Ecto neural progenitor cell (in vitro differentiated cells): ENCODE measurements around the gene IFIT1.
"Not testable (repeated sequence)": the region's sequence is repeated elsewhere in the genome, so short reads cannot be mapped to it uniquely, and the experiment has no call there.

Experiments used
- DNase-seq: peaks from one replicate; pipeline ENCODE4 v3.0.0-alpha.2; 2018; ENCODE audit warnings: low spot score

The IFIT1 gene, protein sequence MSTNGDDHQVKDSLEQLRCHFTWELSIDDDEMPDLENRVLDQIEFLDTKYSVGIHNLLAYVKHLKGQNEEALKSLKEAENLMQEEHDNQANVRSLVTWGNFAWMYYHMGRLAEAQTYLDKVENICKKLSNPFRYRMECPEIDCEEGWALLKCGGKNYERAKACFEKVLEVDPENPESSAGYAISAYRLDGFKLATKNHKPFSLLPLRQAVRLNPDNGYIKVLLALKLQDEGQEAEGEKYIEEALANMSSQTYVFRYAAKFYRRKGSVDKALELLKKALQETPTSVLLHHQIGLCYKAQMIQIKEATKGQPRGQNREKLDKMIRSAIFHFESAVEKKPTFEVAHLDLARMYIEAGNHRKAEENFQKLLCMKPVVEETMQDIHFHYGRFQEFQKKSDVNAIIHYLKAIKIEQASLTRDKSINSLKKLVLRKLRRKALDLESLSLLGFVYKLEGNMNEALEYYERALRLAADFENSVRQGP

DNA sequence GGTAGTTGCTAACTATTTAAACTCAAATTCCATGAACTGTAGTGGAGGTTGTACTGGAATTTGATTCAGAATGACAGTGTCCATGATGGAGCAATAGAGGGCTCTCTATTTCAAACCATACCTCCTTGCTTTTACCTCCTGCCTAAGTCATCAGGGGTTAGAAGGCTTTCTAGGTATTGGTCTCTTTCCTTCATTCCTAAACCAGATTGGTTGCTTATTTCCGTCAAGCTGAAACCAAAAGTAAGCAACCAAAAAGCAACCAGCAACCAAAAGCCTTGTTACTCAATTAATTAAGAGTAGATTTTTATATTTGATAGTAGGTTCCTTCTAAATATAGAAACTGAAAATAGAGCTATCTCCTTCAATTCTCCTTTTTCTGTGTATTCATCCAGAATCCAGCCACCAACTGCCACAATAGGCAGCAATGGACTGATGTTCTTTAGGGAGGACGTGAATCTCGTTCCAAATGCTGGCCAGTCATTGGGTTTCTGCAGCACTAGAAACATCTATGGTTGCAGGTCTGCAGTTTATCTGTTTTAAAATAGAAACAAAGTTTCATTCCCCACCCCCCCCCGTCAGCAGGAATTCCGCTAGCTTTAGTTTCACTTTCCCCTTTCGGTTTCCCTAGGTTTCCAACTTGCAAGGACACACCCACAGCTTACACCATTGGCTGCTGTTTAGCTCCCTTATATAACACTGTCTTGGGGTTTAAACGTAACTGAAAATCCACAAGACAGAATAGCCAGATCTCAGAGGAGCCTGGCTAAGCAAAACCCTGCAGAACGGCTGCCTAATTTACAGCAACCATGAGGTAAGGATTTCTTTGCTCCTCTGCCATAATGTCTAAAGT is at the start of gene IFIT1:
Gene IFIT1 (plus strand): TSS at position 717 of the 850 bp plus-strand sequence. CDS start 90 bp downstream, at position 807.
- no peak for DNase-seq

GRCh38 chr10:89343089-89343767 is 49.2 kb upstream of the IFIT1 start:
- DNase-seq = no peak

GRCh38 chr10:89344156-89344555 is 48.3 kb upstream of the IFIT1 start:
- no peak for DNase-seq

DNA sequence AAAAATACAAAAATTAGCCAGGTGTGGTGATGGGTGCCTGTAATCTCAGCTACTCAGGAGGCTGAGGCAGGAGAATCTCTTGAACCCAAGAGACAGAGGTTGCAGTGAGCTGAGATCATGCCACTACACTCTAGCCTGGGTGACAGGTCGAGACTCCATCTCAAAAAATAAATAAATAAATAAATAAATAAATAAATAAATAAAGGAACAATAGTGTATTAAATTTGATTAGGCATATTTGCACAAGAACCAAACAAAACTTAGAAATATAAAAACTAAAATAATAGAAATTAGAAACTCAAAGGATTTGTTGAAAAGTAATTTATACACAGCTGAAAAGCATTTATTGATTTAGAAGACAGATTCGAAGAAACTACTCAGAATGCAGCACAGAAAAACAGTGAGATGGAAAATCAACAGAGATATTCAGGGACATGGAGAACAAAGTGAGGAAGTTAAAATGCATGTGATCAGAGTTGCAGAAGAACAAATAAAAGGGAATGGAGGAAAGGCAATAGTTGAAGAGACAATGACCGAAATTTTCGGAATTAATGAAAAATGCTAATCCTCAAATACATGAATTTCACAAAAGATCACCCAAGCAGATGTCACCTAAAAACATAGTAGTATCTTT is 46.9 kb upstream of the IFIT1 start:
- DNase-seq = no peak

GRCh38 chr10:89346405-89347254 is 45.8 kb upstream of the IFIT1 start:
- no peak for DNase-seq

- no peak for DNase-seq
Measured at GRCh38 chr10:89347701-89348457, 44.5 kb upstream of the IFIT1 start.

- no peak for DNase-seq
Measured at GRCh38 chr10:89348481-89348880, 43.9 kb upstream of the IFIT1 start.

DNA sequence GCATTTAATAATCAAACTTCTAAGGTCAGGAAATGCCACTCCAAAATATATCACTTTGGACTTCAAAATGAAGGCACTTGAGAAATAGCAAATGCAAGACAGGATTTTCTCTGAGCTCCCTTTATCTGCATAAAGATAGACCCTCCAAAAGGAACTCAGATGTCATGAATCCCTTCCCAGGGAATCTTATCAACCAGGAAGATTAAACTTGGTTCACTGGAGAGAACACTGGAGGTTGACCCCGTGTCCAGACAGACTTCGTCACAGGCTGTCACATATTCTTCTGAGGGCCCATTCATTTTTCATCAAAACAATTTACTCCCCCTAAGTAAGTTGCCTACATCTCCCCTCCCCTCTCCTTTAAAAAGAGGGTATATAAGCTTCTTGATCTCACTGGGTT is 43.4 kb upstream of the IFIT1 start:
- no peak for DNase-seq

GRCh38 chr10:89350631-89351315 is 41.6 kb upstream of the IFIT1 start:
- DNase-seq = not testable (repeated sequence)

GRCh38 chr10:89351412-89351779 is 41.0 kb upstream of the IFIT1 start:
- DNase-seq = no peak

DNA sequence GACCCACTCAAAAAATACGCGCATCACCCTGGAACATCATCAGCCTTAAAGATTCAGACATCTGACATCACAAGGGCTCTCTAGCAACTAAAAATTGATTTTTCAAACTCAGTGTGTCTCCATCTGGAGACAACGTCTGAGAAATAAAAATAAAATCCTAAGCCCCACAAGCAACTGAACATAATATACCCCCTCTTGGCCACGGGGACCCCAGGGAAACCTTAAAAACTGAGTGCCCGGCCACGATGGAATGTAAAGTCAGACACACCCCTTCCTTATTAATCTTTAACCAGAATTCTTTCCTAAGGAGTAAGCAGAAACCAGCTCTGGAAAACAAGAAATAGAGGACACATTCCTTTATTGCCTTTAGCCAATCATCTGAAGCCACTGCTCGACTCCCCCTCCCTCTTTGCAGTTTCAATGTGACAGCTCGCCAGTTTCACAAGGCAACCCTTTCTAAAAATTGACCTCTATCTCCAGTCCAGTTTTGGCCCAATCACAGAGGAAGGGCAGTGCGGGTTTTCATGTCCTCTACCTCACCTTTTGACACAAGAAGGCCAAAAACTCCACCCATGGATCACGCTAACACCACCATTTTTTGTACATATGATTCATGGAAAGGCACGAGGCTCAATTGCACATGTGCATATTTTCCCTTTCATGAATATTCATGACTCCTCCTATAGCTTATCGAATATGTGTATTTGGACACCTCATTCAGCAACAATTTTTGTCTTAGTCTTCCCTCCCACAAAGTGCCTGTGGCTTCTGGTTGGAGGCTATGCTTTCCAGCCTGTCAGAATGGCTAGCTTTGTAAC is 40.4 kb upstream of the IFIT1 start:
- DNase-seq = no peak

GRCh38 chr10:89352802-89353201 is 39.6 kb upstream of the IFIT1 start:
- no peak for DNase-seq

- no peak for DNase-seq
Measured at GRCh38 chr10:89355394-89355931, 37.0 kb upstream of the IFIT1 start.

- no peak for DNase-seq
Measured at GRCh38 chr10:89357096-89357495, 35.3 kb upstream of the IFIT1 start.

- DNase-seq = no peak
Measured at GRCh38 chr10:89357975-89358374, 34.4 kb upstream of the IFIT1 start.

GRCh38 chr10:89360157-89360556 is 32.3 kb upstream of the IFIT1 start:
- no peak for DNase-seq

DNA sequence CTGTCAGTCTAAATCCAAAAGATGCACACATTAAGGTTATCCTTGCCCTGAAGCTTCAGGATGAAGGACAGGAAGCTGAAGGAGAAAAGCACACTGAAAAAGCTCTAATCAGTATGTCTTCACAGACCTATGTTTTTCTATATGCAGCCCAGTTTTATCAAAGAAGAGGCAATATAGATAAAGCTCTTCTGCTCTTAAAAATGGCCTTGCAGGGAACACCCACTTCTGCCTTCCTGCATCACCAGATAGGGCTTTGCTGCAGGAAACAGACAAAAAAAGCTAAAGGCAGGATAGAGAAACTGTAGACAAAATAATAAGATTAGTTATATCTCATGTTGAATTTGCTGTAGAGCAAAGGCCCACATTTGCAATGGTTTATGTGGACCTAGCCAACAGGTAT is 29.5 kb upstream of the IFIT1 start:
- no peak for DNase-seq

DNA sequence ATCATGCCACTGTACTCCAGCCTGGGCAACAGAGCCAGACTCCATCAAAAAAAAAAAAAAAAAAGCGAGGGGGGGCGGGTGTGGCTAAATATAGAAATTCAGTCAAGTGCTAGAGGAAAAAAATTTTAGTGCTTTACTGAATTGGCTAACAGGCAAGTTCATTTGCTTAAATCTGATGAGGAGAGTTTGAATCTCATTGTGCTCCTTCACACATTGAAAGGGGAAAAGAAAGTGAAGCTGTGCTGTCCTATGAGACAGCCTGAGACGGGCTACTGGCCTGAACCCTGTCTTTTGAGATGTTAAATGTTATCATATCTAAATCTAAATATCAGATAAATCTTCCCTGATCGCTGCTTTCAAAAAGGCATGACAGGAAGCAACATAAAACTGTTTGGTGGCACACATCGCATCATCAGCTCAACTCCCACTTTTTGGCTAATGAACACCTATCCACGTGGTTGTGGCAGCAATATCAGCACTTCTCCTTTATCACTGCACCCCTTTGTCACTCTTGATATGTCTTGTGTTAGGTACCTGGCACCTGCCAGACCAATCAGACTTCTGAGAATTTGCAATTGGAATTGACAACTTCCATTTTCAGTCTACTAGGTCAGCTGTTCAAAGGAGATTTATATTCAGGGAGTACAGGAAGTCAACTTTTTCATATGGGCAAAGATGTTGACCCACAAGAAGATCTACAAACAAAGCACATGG is 28.5 kb upstream of the IFIT1 start:
- no peak for DNase-seq
